B cell (primary cell): ENCODE results near the gene SETBP1.

Source experiments
- CTCF ChIP-seq: fragments of 200-600 bp; IDR thresholded peaks from one replicate; pipeline ENCODE4 v1.8.0; 2022; ENCODE audit warnings: antibody characterized with exemption, mild to moderate bottlenecking
- EZH2 ChIP-seq: IDR thresholded peaks from 2 replicates; pipeline ENCODE4 v1.6.1; 2012; ENCODE audit warnings: borderline replicate concordance, low read depth, mild to moderate bottlenecking, moderate library complexity, low read length; ENCODE audit not compliant: insufficient read depth, poor library complexity, severe bottlenecking

- TF ChIP-seq CTCF: no peak
- no peak for TF ChIP-seq EZH2
Observed at GRCh38 chr18:44884431-44884830, 203.7 kb downstream of the SETBP1 start.
